GM18520 (cell line): ENCODE results near the gene HDAC5.
"Not testable (repeated sequence)": the region's sequence is repeated elsewhere in the genome, so short reads cannot be mapped to it uniquely, and the experiment has no call there.

Experiments used
- ATAC-seq: cut with Tn5 transposase; IDR thresholded peaks from one replicate; pipeline ENCODE4 v1.9.1; 2021; ENCODE audit not compliant: unreplicated experiment

The HDAC5 gene

DNA sequence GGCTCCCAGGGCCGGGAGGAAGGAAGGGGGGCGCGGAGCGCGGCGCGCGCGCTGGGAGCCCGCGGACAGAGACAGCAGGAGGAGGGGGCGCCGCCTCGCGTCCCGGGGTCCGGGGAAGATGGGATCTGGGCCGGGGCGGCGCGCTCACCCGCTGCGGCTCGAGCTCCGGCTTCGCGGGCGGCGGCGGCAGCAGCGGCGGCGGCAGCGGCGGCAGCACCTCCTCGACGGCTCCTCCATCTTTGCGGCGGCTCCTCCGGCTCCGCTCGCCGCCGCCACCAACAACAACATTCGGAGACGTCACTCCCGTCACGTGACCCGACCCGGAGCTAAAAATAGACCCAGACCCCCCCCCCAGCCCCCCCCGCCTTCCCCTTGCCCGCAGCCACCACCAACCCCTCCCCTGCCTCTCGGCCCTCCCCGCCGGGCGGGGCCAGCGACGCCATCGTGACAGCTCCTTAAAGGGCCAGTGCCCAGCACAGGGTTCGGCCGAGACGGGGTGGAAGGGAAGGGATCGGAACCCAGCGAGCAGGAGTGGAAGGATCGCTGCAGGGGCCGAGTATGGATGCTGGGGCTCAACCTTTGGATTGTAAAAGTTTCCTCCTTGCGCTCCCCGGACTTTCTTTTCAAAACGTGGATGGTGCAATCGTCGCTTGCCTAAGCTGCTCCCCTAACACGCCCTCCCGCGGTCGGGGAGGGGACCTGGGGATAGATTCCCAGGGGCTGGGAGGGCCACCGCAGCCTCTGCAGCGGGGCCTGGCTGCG is at the start of gene HDAC5:
HDAC5 (minus strand) TSS at position 286 of the 762 bp plus-strand sequence. CDS start 6,126 bp downstream, outside the sequence.
- ATAC-seq = peak; percentile 94

- ATAC-seq = no peak
Measured at GRCh38 chr17:44171931-44172455, 48.6 kb upstream of the HDAC5 start.

DNA sequence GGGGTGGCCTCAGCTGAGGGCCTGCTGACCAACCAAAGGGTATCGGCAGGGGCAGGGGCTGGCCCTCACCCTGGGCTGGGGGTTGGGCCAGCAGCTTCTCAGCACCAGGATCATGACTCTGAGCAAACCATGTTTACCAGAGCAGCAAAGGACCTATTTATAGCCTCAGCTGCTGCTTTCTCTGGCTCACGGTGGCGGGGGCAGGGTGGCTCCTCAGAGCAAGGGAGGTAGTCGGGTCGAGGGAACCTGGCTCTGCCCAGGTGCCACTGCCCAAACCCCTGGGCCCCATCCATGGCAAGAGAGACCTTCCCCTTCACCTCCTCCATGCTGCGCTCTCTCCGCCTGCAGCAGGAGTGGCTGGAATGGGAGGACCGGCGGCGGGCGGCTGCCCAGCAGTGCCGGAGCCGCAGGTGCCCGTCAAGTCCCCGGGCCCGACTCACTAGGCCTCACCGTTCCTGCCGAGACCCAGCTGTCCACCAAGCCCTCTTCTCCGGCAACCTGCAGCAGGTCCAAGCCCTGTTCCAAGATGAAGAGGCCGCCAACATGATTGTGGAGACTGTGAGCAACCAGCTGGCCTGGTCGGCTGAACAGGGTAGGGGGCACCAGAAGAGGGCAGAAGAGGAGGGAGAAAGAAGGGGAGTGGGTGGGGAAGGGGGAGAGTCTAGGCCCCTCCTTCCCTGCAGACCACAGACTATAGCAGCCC is 47.2 kb upstream of the HDAC5 start, which contains the start of gene ASB16:
ASB16 (plus strand) TSS at position 206 of the 703 bp plus-strand sequence; CDS start at position 292, 86 bp downstream.
- ATAC-seq = no peak

- no peak for ATAC-seq
Measured at GRCh38 chr17:44170135-44170498, 46.7 kb upstream of the HDAC5 start.

DNA sequence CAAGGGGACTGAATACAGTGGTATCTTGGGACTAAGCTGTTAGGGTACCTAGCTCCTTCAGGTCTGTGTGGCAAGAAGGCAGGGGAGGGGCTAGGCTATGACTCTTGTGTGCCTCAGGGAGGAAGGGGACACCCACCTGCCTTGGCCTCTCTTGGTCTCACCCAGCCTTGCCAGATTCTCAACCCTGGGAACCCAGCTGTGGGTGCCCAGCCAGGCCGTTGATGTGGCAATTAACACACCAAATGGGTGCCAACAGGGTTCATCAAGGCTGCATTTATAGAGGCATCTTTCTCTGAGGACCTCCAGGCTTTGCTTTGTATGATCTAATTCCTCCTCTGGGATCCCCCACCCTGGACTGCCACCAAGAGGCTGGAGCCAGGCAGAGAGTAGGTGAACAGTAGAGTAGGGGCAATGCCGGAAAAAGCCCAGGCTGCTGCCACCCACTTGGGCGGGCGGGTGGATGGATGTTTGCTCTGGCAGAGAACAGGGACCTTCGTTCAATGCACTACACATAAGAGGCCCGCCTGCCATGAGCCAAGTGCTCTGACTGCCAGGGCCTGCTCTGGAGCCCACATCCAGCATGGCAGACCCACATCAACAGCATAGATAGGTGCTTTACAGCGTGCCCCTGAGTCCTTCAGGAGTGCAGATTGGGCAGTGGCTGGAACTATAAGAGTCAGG is 43.9 kb upstream of the HDAC5 start:
- no peak for ATAC-seq

GRCh38 chr17:44164476-44164875 is 41.0 kb upstream of the HDAC5 start:
- ATAC-seq = no peak

DNA sequence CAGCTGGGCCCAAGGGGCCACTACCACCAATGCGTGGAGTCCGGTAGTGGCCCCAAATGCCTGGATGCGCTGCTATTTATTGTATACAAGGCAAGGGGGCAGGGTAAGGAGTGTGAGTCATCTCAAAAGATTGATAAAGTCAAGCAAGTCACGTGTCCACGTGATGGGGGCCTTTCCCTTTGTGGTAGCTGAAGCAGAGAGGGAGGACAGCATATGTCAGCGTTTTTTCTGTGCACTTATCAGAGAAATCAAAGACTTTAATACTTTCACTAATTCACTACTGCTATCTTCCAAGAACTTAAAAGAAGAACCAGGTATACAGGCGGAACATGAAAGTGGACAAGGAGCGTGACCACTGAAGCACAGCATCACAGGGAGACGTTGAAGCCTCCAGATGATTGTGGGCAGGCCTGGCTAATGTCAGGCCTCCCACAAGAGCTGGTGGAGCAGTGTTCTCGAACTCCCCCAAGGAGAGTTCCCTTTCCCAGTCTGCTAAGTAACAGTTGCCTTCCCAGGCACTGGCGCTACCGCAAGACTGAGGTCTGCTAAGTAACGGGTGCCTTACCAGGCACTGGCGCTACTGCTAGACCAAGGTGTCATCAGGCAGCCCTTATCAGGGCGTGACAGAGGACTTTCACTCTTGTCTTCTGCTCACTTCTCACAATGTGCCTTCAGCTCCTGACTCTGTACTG is 36.2 kb upstream of the HDAC5 start:
- ATAC-seq = no peak

GRCh38 chr17:44155488-44155887 is 32.0 kb upstream of the HDAC5 start:
- ATAC-seq = no peak

GRCh38 chr17:44152875-44153274 is 29.4 kb upstream of the HDAC5 start:
- ATAC-seq = no peak

- no peak for ATAC-seq
Measured at GRCh38 chr17:44149750-44150329, 26.4 kb upstream of the HDAC5 start.

GRCh38 chr17:44149066-44149465 is 25.6 kb upstream of the HDAC5 start:
- not testable (repeated sequence) for ATAC-seq

- ATAC-seq = no peak
Measured at GRCh38 chr17:44147812-44148211, 24.4 kb upstream of the HDAC5 start.

DNA sequence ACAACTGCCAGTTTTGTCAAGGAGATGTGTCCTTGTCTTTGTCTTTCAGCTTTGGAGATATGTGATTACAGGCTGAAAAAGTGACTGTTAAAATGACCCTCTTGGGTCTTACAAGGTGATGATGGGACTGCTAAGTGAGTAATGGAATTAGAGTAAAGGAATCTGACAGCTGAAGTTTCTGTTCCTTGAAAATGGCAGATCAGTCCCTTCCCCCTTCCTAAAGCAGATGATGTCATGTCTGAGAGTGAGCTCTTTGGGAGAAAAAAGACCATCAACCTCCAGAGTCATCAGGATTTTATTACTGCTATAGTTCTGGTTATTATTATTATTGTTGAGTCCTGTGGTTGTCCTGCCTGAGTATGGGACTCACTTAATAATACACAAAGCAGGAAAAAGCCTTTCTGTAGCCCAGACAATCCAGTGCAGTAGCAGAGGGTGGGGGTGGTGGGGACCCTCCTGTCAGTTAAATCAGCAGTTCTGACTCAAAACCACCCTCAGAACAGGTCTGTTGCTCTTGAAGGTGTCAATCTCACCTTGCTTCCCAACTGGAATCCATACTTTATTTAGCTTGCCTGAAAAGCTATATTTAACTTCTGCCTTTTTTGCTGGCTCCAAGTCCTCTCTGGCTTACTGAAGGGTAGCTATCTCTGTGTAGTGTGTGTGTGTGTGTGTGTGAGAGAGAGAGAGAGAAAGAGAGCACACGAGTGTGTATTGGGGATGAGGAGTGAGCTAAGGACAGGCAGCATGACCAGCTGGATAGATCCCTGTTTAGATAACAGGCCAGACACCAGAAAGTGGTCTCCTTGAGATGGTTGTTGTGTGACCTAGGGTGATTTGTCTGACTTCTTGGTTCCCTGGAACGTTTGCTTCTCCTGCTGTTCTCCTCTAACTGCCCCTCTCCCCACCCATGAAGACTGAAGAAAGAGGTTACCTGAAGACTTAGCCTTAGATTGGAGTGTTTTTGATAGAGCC is 23.2 kb upstream of the HDAC5 start:
- no peak for ATAC-seq

DNA sequence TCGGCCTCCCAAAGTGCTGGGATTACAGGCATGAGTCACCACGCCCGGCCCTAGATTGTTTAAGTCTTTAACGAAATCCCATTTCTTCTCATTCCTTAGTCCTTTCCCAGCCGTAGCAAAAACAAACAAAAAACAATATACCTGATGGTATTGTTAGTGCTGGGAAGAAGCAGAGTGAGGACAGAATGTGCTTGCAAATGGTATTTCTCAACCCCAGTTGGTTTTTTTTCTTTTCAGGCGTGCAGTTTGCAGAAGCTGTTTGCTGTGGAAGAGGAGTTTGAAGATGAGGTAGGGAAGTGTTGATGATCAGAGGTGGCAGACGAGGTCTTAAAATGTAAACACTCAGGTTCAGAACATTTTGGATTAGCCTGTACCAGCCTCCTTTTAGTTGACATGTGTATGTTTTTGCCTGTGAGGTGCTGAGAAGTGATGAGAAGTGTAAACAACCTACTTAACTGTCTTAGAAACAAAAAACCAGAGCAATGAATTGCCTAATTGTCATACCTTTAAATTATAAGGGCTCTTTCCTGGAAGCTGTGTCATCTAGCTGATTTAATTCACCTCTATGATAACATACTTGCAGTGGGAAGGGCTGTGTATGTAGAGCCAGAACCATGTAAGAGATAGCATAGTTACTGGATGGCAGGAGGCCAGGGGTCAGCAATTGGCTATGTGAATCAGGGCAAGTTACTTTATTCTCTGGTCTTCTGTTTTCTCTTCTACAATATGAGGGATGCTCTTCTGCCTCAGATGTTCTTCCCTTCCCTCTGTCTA is 21.7 kb upstream of the HDAC5 start:
- ATAC-seq = no peak

GRCh38 chr17:44143921-44144320 is 20.5 kb upstream of the HDAC5 start:
- not testable (repeated sequence) for ATAC-seq

DNA sequence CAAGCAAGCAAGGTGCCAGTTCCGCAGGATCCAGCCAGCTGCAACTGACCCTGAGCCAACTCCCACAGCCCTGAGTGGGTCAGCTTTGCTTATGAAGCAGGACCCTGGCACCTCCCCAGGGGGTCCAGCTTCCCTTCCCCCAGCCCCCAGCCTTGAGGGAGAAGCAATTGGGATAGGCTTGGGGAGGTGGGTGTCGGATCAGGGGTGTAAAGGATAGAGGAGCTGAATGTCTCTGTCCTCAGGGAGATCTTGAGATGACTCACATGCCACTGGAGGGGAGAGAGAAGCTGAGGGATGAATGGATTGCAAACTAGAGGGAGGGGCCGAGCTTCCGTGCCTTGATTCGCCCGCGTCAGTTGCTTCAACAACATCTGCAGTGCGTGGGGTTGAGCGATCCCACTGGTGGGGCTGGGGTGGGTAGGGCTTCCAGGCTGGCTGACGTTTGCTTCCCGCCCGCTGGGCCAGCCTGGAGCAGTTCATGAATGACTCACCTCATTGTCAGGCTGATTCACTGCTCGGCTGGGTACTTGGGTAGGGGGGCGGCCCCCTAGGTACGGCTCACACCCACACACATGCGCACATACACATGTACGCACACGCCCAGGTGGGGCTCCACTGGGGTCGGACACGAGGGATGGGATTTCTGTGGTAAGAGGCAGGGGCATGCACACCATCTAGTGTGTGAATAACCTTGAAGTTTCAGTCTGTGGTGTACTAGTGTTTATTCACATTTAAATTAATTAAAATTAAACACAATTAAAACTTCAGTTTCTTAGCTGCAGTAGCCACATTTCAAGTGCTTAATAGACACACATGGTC is 14.7 kb upstream of the HDAC5 start:
- no peak for ATAC-seq

GRCh38 chr17:44134752-44135568 is 11.5 kb upstream of the HDAC5 start:
- ATAC-seq = no peak
